NCI-H1105 (cell line): Measurements from ENCODE around the gene C12orf76.
A peak's percentile ranks its signal among the peaks of the same experiment; 100 is the strongest.
"Not testable (repeated sequence)": the region's sequence is repeated elsewhere in the genome, so short reads cannot be mapped to it uniquely, and the experiment has no call there.

ENCODE experiments used
- DNase-seq: peaks from one replicate; lab custom pipeline; 2025; lab: John Stamatoyannopoulos, UW

C12orf76 gene, protein sequence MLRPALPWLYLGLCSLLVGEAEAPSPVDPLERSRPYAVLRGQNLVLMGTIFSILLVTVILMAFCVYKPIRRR

DNA sequence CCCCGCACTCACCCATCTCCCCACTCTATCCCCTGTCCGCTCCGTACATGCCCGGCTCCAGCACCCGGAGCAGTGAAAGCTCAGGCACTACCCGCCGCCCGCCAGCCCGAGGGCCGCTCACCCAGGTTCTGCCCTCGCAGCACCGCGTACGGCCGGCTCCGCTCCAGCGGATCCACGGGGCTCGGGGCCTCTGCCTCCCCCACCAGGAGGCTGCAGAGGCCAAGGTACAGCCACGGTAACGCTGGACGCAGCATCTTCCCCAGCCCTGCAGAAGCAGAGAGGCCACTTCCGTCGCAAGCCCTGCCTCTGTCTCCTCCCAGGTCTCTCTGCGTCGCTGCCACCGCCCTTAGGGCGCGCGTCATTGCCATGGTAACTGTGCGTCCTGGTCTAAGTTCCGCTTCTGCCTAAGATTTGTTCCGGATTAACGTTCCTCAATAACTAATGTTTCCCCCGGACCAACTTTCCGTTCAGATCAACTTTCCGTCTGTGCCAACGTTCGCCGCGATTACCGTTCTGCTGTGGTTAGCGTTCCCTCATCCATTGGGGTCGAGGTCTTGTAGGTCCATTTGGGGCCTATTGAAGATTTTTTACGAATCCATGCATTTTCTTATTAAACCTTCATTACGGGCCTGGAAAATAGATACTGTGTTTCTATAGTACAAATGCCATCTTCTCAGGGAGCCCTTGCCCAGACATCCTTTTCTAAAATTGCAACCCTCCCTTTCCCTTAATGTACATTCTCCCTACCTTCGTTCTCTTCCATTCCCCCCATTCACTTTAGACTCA lies at the start of gene C12orf76:
Gene C12orf76, minus strand, starts transcription at position 281 of the 786 bp plus-strand sequence. Its CDS starts 27 bp downstream, at position 254.
- peak; percentile 97 for DNase-seq

DNA sequence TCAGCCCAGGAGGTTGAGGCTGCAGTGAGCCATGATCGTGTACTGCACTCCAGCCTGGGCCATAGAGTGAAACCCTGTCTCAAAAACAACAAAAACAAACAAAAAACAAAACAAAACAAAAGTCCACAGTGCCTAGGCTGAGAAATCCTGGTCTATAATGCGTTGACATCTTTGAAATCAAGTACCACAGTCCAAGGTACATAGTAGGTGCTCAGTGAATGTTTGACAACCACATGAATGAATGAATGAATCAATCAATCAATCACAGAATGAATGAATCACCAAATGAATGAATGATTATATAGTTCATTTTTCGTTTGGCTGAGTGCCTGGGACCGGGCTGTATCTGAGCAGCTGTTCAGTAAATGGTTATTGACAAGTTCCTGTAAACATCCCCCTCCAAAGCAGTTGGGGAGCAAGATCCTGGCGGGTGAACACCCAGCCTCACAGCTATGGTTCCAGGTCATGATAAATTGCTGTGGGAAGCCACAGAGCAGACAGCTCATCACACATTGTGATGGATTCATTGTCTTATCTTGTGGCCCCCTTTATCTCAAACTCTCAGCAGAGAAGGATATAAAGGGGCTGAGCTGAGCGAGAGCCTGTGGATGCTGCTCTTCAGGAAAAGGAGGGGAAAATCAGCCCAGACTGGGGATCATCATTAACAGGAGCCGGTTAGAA lies 45.4 kb upstream of the C12orf76 start:
- DNase-seq, result no peak

DNA sequence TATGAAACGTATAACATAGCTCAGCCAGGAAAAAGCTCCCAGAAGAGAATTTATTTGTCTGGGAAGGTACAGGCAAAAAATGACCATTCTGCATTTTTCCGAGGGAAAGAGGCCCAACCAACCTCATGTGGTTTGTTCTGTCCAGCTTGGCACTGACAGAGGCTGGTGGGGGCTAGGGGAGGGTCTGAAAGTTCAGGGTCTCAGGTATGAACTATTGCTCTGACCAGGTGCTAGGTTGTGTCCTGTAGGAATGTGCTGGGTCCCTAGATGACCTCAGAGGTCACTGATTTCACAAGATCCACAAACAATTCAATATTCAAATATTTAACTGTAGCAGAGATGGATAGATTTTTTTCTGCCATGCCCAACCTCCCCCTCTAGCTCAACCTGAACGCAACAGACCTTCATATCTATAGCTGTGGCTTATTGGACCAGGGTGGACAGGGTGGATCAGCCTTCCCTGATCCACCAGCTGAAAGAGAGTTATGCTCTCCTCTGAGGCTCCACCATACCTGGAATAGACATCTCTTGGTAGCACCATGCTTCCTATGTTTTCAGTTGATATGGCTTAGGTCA lies 42.9 kb upstream of the C12orf76 start:
- DNase-seq, result no peak

DNA sequence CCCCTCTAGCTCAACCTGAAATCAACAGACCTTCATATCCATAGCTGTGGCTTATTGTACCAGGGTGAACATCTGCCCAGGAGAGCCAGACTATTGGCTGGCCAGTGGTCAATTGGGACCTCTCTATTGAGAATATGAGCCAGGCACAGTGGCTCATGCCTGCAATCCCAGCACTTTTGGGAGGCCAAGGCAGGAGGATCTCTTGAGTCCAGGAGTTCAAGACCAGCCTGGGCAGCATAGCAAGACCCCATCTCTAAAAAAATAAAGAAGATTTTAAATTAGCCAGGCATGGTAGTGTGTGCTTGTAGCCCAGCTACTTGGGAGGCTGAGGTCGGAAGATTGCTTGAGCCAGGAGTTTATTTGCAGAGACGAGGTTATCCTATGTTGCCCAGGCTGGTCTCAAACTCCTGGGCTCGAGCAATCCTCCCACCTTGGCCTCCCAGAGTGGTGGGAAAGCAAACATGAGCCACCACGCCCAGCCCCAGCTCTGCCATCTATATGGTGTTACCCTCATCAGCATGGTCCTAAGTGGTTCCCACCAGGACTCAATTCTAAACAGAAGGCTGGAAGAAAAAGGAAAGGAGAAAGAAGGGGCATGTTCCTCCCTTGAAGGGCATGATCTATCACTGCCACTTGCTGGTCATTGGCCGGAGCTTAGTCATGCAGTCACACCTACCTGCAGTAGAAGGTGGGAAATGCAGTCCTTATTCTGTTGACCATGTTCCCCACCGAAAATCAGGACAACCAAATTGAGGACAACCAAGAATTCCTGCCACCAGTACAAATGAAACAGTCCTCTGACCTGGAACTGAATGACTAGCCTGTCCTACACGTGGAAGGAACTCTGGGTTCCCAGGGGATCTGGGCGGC lies 42.2 kb upstream of the C12orf76 start:
- no peak for DNase-seq

DNA sequence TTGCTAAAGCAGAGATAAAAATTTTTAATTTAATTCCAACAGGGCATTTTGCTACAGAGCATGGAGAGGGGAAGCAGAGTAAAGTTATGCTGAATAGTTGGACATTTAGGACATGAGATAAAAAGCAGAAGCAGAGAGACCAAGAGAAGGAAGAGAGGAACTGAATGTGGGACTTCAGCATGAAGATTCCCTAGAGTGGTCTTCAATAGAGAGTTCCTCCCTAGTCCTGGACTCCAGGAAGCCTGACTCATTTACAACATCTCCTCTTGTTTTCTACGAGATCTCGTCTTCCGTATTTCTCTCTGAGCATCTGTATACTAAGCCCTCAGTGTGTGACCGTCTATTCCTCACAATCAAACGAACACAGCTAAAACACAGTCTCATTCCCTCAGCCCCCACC lies 40.6 kb upstream of the C12orf76 start:
- DNase-seq, result no peak

DNA sequence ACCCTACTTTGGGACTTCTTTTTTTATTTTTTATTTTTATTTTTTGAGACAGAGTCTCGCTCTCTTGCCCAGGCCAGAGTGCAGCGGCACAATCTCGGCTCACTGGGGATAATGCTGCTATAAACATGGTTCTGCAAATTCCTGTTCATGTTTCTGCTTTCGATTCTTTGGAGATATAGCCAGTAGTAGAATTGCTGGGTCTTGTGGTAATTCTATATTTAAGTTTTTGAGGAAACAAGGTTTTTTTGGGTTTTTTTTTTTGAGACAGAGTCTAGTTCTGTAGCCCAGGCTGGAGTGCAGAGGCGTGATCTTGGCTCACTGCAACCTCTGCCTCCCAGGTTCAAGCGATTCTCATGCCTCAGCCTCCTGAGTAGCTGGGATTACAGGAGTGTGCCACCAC lies 39.9 kb upstream of the C12orf76 start:
- not testable (repeated sequence) for DNase-seq

DNA sequence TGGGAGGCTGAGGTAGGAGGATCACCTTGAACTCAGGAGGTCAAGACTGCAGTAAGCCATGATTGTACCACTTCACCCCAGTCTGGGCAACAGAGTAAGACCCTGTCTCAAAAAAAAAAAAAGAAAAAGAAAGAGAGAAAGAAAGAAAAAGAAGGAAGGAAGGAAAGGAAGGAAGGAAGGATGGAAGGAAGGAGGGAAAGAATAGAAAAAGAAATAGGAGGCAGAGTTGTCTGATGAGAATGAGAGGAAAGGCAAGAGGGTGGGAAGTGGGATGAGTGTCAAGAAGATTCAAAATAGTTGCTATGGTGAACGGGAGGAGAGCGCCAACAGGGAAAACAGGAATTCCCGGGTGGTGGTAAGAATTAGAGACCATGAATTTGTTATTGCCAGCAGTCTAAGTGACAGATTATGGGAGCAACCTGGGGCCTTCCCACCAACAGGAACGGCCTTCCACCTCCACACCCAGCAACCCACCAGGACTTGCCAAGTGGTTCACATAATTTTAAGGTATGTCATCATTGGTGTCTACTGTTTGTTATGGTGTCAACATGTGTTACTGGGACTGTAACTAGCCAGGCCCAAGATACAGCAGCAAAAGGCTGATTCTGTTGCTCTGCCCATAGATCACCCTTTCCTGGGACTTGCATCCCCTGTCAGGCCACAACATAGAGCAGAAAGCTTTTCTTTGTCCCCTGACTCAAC lies 36.1 kb upstream of the C12orf76 start:
- no peak for DNase-seq

DNA sequence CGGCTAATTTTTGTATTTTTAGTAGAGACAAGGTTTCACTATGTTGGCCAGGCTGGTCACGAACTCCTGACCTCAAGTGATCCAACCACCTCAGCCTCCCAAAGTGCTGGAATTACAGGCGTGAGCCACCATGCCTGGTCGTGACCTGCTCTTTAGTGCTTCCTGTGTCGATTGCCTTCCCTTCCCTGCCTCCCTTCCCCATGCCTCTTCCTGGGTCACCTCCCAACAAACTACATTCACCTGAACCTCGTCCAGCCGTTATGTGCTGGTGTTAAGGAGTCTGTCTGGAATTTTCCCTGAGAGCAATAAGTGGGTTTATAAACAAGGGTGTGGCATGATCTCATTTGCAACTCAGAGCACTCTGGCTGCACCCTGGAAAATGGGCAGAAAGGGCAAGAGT lies 32.1 kb upstream of the C12orf76 start:
- no peak for DNase-seq

DNA sequence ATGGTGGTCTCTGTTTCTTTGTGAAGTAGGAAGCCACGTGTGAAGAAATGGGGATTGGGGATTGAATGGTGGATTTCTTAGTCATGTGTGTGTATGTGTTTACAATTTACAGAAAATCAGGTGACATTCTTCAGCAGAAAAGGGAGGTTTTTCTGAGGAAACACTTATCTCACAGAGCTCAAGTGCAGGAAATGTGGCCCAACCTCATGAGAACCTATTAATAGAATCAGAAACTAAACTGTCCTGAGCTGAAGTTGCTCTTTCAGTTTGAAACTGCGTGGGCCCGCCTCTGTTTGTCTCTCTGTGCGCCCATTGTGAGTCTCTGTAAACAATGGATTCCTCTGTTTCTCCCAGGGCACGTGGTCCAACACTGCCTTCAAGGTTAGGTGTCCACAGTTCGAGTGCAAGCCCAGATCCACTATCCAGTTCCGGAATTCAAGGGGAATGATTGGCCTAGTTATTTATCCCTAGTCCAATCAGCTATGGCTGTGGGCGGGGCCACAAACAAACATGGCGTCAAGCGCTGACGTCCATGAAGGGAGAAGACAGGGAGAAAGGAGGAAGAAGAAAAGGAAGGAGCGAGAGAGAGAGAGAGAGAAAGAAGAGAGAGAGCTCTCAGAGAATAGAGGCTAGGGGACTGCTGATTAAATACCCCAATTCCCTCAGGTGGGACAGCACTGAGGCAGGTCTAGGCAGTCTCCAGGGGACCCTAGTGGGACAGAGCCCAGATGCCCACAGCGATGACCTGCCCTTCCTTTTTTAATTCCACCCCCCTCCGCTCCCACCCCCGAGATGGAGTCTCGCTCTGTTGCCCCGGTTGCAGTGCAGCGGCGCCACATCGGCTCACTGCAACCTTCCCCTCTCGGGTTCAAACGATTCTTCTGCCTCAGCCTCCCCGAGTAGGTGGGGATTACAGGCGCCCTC lies 31.4 kb upstream of the C12orf76 start:
- DNase-seq, result no peak

DNA sequence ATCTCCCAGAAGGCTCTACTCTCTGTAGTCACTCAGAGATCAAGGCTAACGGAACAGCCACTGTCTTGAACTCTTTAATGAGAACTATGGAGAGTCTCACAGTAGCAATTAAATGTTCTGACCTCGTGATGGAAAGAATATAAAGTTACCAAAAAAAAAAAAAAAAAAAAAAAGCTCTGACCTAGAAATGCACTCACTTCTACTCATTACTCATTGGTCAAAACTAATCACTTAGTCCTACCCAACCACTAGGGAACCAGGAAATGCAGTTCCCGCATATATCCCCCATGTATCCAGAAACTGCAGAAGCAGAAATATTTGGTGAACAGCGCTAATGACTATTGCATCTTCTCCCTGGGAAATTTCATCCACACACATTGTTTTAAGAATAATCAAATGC lies 29.5 kb upstream of the C12orf76 start:
- DNase-seq, result no peak

DNA sequence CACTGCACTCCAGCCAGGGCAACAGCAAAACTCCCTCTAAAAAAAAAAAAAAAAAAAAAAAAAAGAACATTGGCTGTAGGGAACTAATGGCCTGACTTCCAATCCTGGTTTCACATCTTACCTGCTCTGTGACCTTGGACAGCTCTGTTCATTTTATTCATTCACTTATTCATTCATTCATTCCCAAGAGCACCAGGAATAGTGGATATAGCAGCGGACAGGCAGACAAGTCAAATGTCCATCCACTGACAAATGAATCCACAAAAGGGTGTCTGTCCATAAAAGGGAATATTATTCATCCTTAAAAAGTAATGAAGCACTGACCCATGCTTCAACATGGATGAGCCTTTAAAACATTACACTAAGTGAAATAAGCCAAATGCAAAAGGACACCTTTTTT lies 27.6 kb upstream of the C12orf76 start:
- no peak for DNase-seq

DNA sequence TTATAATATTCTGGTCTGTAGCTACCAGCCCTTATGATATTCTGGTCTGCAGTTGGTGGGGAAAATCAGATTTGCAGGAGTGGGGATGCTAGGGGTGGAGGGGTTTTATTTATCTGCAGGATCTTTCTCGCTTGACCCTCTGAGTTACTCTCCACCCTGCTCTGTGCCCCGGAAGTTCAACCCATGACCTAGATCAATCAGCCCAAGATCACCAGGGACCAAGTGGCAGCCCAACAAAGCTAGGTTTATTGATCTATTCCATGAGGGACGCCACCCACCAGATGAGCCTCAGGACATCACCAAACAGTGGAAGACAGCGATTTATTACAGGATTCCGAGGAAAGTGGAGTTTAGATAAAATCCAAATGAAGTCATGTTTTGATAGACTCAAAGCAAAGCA lies 25.8 kb upstream of the C12orf76 start:
- DNase-seq, result no peak

DNA sequence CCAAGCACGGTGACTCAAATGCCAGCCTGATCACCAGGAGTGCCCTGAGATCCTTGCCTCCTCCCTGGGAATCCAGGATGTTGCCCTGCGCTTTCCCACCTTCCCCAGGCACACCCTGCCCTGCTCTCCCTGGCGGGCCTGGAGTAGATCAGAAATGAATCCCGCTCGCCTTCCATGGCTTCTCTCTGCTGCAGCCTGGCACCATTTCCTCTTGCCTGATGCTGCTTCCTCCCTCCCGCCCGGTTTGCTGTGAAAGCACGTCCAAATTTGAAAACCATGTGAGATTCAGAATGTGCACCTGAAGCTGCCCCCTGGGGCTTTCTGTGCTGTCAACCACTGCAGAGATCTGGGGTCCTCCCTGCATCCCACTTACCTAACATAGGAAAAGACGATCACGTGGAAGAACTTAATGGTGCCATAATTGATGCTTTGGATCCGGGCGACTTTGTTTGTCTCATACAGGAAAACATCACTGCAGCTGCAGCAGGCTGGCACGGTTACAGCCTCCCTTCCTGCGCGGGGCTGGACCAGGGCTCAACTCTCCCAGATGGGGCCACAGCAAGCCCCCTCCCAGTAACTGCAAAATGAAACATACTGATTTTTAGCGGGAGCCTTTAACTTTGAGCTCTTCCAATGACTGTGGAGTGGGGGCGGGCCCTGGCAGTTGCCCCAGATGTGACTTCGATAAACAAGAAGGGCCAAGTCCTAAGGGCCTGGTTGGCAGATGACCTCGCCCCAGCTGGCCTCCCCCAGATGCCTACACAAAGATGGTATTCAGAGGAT lies 24.9 kb upstream of the C12orf76 start:
- peak; percentile 79 for DNase-seq

DNA sequence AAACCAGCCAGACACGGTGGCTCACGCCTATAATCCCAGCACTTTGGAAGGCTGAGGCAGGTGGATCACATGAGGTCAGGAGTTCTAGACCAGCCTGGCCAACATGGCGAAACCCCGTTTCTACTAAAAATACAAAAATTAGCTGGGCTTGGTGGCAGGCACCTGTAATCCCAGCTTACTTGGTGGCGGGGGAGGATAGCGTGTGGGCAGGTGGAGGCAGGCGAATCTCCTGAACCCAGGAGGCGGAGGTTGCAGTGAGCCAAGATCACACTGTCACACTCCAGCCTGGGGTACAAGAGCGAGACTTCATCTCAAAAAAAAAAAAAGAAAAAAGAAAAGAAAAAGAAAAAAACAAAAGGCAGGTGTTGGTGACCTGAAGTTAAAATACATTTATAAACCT lies 24.3 kb upstream of the C12orf76 start:
- DNase-seq, result not testable (repeated sequence)

DNA sequence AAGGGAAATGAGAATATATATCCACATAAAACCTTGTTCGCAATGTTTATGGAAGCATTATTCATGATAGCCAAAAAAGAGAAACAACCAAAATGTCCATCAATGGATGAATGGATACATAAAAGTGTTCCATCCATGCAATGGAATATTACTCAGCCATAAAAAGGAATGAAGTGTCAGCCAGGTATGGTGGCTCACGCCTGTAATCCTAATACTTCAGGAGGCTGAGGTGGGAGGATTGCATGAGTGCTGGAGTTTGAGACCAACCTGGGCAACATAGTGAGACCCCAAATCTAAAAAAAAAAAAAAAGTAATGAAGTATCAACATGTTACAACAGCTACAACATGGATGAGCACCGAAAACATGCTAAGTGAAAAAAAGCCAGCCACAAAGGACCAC lies 23.6 kb upstream of the C12orf76 start:
- no peak for DNase-seq

DNA sequence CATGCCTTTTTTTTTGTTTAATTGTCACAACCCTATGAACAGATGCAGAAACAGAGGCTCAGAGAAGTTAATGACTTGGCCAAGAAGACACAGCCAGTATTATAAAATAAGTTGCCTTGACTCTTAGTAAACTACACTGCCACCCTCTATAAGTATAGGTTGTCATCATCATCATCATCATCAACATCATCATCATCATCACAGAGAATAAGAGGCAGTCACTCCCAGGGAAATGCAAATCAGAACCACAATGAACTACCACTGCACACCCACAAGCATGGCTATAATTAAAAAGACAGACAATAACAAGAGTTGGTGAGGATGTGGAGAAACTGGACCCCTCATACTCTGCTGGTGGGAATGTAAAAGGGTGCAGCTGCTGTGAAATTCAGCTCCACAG lies 23.2 kb upstream of the C12orf76 start:
- no peak for DNase-seq

DNA sequence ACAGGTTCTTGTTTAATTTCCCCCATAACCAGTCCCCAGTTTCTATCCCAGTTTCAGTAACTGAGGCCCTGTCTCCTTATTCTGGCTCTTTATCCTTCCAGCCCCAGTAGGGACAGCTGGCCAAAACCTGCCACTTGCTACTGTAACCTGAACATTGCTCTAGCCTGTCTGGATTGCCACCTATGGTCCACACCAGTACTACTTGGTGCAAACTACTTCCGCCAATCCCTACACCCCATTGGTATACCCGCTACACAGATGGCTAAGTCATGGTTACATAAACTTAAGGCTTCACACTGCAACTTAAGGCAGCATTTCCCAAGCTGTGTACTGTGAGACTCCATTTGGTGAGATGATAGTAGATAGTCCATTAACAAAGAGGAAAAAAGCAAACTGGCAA lies 20.3 kb upstream of the C12orf76 start:
- DNase-seq, result no peak

DNA sequence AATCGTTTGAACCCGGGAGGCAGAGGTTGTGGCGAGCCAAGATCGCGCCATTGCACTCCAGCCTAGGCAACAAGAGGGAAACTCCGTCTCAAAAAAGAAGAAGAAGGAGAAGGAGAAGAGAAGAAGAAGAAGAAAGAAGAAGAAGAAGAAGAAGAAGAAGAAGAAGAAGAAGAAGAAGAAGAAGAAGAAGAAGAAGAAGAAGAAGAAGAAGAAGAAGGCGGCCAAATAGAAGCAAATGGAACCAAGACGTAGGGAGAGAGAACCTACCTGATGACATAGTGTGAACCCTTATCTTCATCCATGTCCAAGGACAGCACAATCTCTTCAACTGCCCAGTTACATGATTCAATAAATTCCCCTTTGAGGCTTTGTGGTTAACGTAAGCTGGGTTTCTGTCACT lies 19.8 kb upstream of the C12orf76 start:
- not testable (repeated sequence) for DNase-seq

DNA sequence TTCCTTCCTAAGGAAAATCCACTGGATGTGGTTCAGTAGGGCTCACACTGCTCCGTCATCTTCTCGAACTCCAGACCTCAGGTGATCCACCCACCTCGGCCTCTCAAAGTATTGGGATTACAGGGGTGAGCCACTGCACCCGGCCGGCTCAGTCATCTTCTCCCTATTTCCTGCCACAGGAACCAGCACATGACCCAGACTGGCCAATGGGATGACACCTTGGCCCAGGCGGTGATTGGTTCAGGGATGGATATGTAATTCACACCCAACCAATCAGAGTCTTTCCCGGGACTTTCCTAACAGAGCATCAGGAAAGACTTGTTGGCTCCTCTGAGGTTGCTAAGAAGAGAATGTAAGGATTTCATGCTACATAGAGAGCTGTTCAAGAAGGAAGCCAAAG lies 19.2 kb upstream of the C12orf76 start:
- DNase-seq, result no peak

DNA sequence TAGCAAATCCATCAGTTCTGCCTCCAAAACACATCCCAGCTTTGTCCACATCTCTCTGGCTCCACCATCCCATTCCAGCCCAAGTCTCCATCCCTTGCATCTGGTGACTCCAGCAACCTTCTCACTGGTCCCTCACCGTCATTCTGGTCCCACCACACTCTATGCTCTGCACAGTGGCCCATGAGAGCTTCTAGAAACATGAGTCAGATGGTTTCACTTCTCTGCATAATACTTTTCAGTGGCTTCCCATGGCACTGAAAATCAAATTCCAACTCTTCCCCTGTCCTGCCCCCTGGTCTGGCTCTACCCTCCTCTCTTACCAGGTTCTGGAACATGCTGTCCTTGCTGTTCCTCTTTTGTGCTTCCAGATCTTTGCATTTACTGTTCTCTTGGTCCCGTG lies 17.2 kb upstream of the C12orf76 start:
- no peak for DNase-seq
